CD14-positive monocyte (primary cell): ENCODE measurements around the gene TIAM1. TPM values are rescaled to one million over a fixed set of nuclear protein-coding genes. Genes with fewer than 3 reads are reported as not detected.

Source experiments
- DNase-seq, 3 donors: peaks; one replicate each; pipeline ENCODE4 v3.0.0-alpha.2; 2011 to 2022
- H2AFZ ChIP-seq: 2 replicates; pipeline ENCODE4 v1.6.0; 2012; ENCODE audit warnings: mild to moderate bottlenecking, low read depth, low read length, inconsistent platforms; ENCODE audit not compliant: insufficient read depth, poor library complexity, severe bottlenecking
- H3K27ac ChIP-seq, 2 donors: 1 replicate in 1 of 2; 2 replicates in 1 of 2; pipeline ENCODE4 v1.5.1; 2012 to 2013; ENCODE audit warnings: low read length in 2 of 2, control low read depth in 1 of 2, inconsistent platforms in 1 of 2, low read depth in 1 of 2, mild to moderate bottlenecking in 1 of 2
- H3K27me3 ChIP-seq, 2 donors: one replicate each; pipeline versions ENCODE4 v1.6.0 to v1.6.1; 2011 to 2013; ENCODE audit warnings: low read length in 2 of 2; ENCODE audit not compliant: control insufficient read depth in 2 of 2, insufficient read depth in 2 of 2
- H3K36me3 ChIP-seq, 2 donors: replicated peaks in 1 of 2; 1 replicate in 1 of 2; 2 replicates in 1 of 2; pipeline versions ENCODE4 v1.5.1 to v1.6.1; 2012 to 2013; ENCODE audit warnings: low read length in 2 of 2, control low read depth in 1 of 2, inconsistent platforms in 1 of 2, mild to moderate bottlenecking in 1 of 2; ENCODE audit not compliant: insufficient read depth in 2 of 2, control insufficient read depth in 1 of 2
- H3K4me1 ChIP-seq, 2 donors: 1 replicate in 1 of 2; 2 replicates in 1 of 2; pipeline versions ENCODE4 v1.5.1 to v1.6.1; 2012 to 2013; ENCODE audit warnings: low read length in 2 of 2, control low read depth in 1 of 2, inconsistent platforms in 1 of 2, mild to moderate bottlenecking in 1 of 2, moderate library complexity in 1 of 2; ENCODE audit not compliant: insufficient read depth in 2 of 2, control insufficient read depth in 1 of 2
- H3K4me2 ChIP-seq: replicated peaks from 2 replicates; pipeline ENCODE3; 2012; ENCODE audit warnings: low read length, moderate library complexity, mild to moderate bottlenecking; ENCODE audit not compliant: poor library complexity, severe bottlenecking; ENCODE audit errors: extremely low read depth
- H3K4me3 ChIP-seq, 3 experiments: fragments of 200-600 bp in 1 of 3; sonication (generic) in 1 of 3; replicated peaks in 1 of 3; 1 replicate in 2 of 3; 2 replicates in 1 of 3; pipeline ENCODE4 v1.5.1; 2011 to 2013; ENCODE audit warnings: low read length in 3 of 3, mild to moderate bottlenecking in 3 of 3, control low read depth in 2 of 3, low read depth in 2 of 3, inconsistent platforms in 1 of 3, moderate library complexity in 1 of 3
- H3K79me2 ChIP-seq: 2 replicates; pipeline ENCODE4 v1.6.0; 2012; ENCODE audit warnings: mild to moderate bottlenecking, control low read depth, inconsistent platforms, low read length, moderate library complexity; ENCODE audit not compliant: insufficient read depth
- H3K9ac ChIP-seq: 2 replicates; pipeline ENCODE4 v1.6.0; 2017; ENCODE audit warnings: low read length, mild to moderate bottlenecking; ENCODE audit not compliant: insufficient read depth, poor library complexity, severe bottlenecking
- H3K9me3 ChIP-seq, 2 donors: replicated peaks in 1 of 2; 1 replicate in 1 of 2; 2 replicates in 1 of 2; pipeline versions ENCODE4 v1.5.1 to v1.6.1; 2012 to 2013; ENCODE audit warnings: low read length in 2 of 2, control low read depth in 1 of 2; ENCODE audit not compliant: control insufficient read depth in 1 of 2, insufficient read depth in 1 of 2
- H4K20me1 ChIP-seq: 2 replicates; pipeline ENCODE4 v1.6.0; 2012; ENCODE audit warnings: mild to moderate bottlenecking, low read length, control low read depth, moderate library complexity; ENCODE audit not compliant: insufficient read depth
- H3K27ac Mint-ChIP-seq, 7 donors: one replicate each; pipeline ENCODE4 v1.8.0; 2020; ENCODE audit warnings: mild to moderate bottlenecking in 7 of 7, mixed read lengths in 7 of 7, moderate library complexity in 6 of 7, inconsistent platforms in 2 of 7
- H3K27me3 Mint-ChIP-seq, 3 donors: one replicate each; pipeline ENCODE4 v1.8.0; 2021 to 2022; ENCODE audit warnings: low read depth in 3 of 3, mild to moderate bottlenecking in 3 of 3, mixed read lengths in 3 of 3, moderate library complexity in 3 of 3, inconsistent platforms in 1 of 3
- H3K36me3 Mint-ChIP-seq, 2 donors: one replicate each; pipeline ENCODE4 v1.8.0; 2020; ENCODE audit warnings: mixed read lengths in 2 of 2, inconsistent platforms in 1 of 2, mild to moderate bottlenecking in 1 of 2
- H3K4me1 Mint-ChIP-seq: one replicate; pipeline ENCODE4 v1.8.0; 2020; ENCODE audit warnings: mild to moderate bottlenecking, mixed read lengths
- H3K4me3 Mint-ChIP-seq, 2 donors: one replicate each; pipeline ENCODE4 v1.8.0; 2020; ENCODE audit warnings: mild to moderate bottlenecking in 2 of 2, mixed read lengths in 2 of 2, moderate library complexity in 1 of 2
- H3K9me3 Mint-ChIP-seq, 7 donors: one replicate each; pipeline ENCODE4 v1.8.0; 2020 to 2022; ENCODE audit warnings: mixed read lengths in 7 of 7, mild to moderate bottlenecking in 6 of 7, moderate library complexity in 6 of 7, inconsistent platforms in 2 of 7
- WGBS: methylation state at CpG from one replicate; pipeline ENCODE4 v1.1.5; 2013; ENCODE audit warnings: missing lambda C conversion rate; ENCODE audit not compliant: insufficient coverage; 5-methylcytosine and 5-hydroxymethylcytosine counted together
- intact Hi-C, 2 donors: fragments of 100-400 bp; cut with micrococcal nuclease; formaldehyde crosslinking; loops; one replicate each; pipeline versions ENCODE4 v1.15.0 to v1.15.1; 2023
- polyA plus RNA-seq, 3 donors: library from polyadenylated mRNA; depleted of rRNA in 1 of 3; unstranded in 2 of 3; stranded (reverse) in 1 of 3; fragments of 300-500 nt in 2 of 3; fragments of >200 nt in 1 of 3; fragmentation: Illumina TruSeq in 2 of 3; gene quantifications; 1 replicate in 2 of 3; 2 replicates in 1 of 3; pipeline ENCODE4 v1.2.3, GENCODE V29; 2012 to 2021
- TF ChIP-seq, protein P1 (sequence below): fragments of 200-600 bp; IDR thresholded peaks from one replicate; pipeline ENCODE4 v1.8.0; 2022; ENCODE audit warnings: antibody characterized with exemption, mild to moderate bottlenecking

TIAM1 gene
- polyA plus RNA-seq, 3 donors: 17.7 to 55.0 (median 45.3) TPM

DNA sequence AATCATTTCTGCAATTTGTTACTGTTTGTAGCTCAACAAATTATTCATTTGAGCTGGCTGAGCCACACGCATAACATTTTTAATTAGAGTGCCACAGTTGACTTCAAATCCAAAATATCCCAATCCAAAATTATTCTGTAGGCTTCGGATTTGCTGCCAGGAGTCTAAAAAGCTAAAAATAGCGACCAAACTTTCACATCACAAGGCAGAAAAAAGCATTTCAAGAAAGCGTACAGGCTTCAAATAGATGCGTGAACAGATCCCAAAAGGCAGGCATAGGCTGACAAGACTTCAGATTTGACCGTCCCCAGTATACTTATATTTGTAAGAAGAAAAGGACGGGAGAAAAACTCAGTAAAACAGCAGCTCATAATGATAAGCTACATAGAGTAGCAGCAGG lies 24.3 kb upstream of the TIAM1 start:
- Histone ChIP-seq H3K79me2 (no peaks in the 10 kb centered on the region), H3K9me3 (no peaks in the 10 kb centered on the region), H3K27me3 (no peaks in the 10 kb centered on the region), H3K4me3 (no peak overlapping the region), H3K4me2 (no peak overlapping the region), H3K36me3 (no peaks in the 10 kb centered on the region), H2AFZ (no peak overlapping the region), H3K4me1 (peaks cover 0 to 7% of the 10 kb centered on the region in 2 donors), H3K9ac (no peak overlapping the region), H4K20me1 (no peaks in the 10 kb centered on the region), H3K27ac (no peak overlapping the region)
- Mint-ChIP-seq H3K36me3 (no peaks in the 10 kb centered on the region), H3K9me3 (peaks cover 0 to 5% (median 0%) of the 10 kb centered on the region in 7 donors), H3K27me3 (peaks cover 2 to 7% (median 6%) of the 10 kb centered on the region in 3 donors), H3K4me1 (peaks cover 15% of the 10 kb centered on the region), H3K27ac (no peak overlapping the region), H3K4me3 (no peak overlapping the region)
- TF ChIP-seq, protein P1, sequence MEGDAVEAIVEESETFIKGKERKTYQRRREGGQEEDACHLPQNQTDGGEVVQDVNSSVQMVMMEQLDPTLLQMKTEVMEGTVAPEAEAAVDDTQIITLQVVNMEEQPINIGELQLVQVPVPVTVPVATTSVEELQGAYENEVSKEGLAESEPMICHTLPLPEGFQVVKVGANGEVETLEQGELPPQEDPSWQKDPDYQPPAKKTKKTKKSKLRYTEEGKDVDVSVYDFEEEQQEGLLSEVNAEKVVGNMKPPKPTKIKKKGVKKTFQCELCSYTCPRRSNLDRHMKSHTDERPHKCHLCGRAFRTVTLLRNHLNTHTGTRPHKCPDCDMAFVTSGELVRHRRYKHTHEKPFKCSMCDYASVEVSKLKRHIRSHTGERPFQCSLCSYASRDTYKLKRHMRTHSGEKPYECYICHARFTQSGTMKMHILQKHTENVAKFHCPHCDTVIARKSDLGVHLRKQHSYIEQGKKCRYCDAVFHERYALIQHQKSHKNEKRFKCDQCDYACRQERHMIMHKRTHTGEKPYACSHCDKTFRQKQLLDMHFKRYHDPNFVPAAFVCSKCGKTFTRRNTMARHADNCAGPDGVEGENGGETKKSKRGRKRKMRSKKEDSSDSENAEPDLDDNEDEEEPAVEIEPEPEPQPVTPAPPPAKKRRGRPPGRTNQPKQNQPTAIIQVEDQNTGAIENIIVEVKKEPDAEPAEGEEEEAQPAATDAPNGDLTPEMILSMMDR: no peak
- no peak for DNase-seq
- intact Hi-C loops: no loop called here
- WGBS: 100% methylated on average over 3 of the region's 7 CpGs

DNA sequence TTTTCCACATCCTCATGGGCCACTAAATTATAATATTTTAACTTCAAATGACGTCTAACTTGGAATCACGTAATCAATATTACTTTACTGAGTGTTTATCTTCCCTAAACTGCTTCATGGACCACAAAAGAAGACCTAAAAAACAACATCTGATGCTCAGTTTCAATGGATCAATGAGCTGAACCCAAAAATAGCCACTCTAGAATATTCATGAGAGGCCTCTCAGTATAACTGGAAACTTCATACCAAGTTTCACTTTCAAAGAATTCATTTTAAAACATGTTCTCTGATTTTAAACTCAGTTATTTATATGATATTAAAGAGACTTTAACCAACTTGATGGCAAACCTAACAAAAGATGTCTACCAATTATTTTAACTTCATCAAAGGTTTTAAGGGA lies 23.7 kb upstream of the TIAM1 start:
- Mint-ChIP-seq H3K36me3 (no peaks in the 10 kb centered on the region), H3K4me1 (peaks cover 19% of the 10 kb centered on the region), H3K9me3 (peaks cover 0 to 5% (median 0%) of the 10 kb centered on the region in 7 donors), H3K27ac (no peak overlapping the region), H3K4me3 (no peak overlapping the region), H3K27me3 (peaks cover 2 to 8% (median 6%) of the 10 kb centered on the region in 3 donors)
- WGBS: 92% methylated on average over 2 of the region's 2 CpGs
- Histone ChIP-seq H3K9ac (no peak overlapping the region), H4K20me1 (no peaks in the 10 kb centered on the region), H3K27ac (no peak overlapping the region), H3K4me3 (no peak overlapping the region), H3K4me2 (no peak overlapping the region), H3K79me2 (no peaks in the 10 kb centered on the region), H3K9me3 (no peaks in the 10 kb centered on the region), H3K36me3 (no peaks in the 10 kb centered on the region), H2AFZ (no peak overlapping the region), H3K27me3 (no peaks in the 10 kb centered on the region), H3K4me1 (peaks cover 0 to 9% of the 10 kb centered on the region in 2 donors)
- TF ChIP-seq, protein P1: no peak
- DNase-seq: no peak
- intact Hi-C loops: no loop called here
